ENCODE results near the gene HCN4.

Gene HCN4

GRCh38 chr15:73388256-73388781 lies 19.6 kb upstream of the HCN4 start:
- no peak overlapping the region for H3K4me3 ChIP-seq (replicated peaks; ENCODE audit: low read depth, low read length)
- TF ChIP-seq CTCF (IDR thresholded peaks at IDR 0.05; ENCODE audit: low read length, missing control alignments): no peak
- peak; percentile 75 for DNase-seq (ENCODE audit: low read depth)

- peak; percentile 75 for DNase-seq (ENCODE audit: low read depth)
- no peak for TF ChIP-seq CTCF (IDR thresholded peaks at IDR 0.05; ENCODE audit: low read length, missing control alignments)
- no peak overlapping the region for H3K4me3 ChIP-seq (replicated peaks; ENCODE audit: low read depth, low read length)
Observed at GRCh38 chr15:73387507-73388255, 18.9 kb upstream of the HCN4 start.

GRCh38 chr15:73386886-73387506 lies 18.2 kb upstream of the HCN4 start:
- no peak for DNase-seq (ENCODE audit: low read depth)
- no peak overlapping the region for H3K4me3 ChIP-seq (replicated peaks; ENCODE audit: low read depth, low read length)
- TF ChIP-seq CTCF (IDR thresholded peaks at IDR 0.05; ENCODE audit: low read length, missing control alignments): no peak

- no peak overlapping the region for H3K4me3 ChIP-seq (replicated peaks; ENCODE audit: low read depth, low read length)
- TF ChIP-seq CTCF (IDR thresholded peaks at IDR 0.05; ENCODE audit: low read length, missing control alignments): no peak
- DNase-seq (ENCODE audit: low read depth): no peak
Observed at GRCh38 chr15:73386238-73386637, 17.5 kb upstream of the HCN4 start.

- TF ChIP-seq CTCF (IDR thresholded peaks at IDR 0.05; ENCODE audit: low read length, missing control alignments): no peak
- no peak for DNase-seq (ENCODE audit: low read depth)
- H3K4me3 ChIP-seq (replicated peaks; ENCODE audit: low read depth, low read length): no peak overlapping the region
Observed at GRCh38 chr15:73385205-73385604, 16.4 kb upstream of the HCN4 start.

GRCh38 chr15:73383310-73384189 lies 14.8 kb upstream of the HCN4 start:
- H3K4me3 ChIP-seq (replicated peaks; ENCODE audit: low read depth, low read length): no peak overlapping the region
- TF ChIP-seq CTCF (IDR thresholded peaks at IDR 0.05; ENCODE audit: low read length, missing control alignments): no peak
- DNase-seq (ENCODE audit: low read depth): no peak
